AG04450 (cell line): ENCODE results near the gene UMAD1. TPM values are rescaled to one million over a fixed set of nuclear protein-coding genes. Genes with fewer than 3 reads are reported as not detected.

ENCODE experiments used
- CTCF ChIA-PET: fragments of 300-600, 350-600 bp; formaldehyde crosslinking; extraction: SDS; loops from one replicate; lab custom pipeline; 2022; ENCODE audit warnings: antibody characterized with exemption, inconsistent platforms; lab: Charles Lee
- POLR2A ChIA-PET: fragments of 350-600 bp; formaldehyde crosslinking; extraction: SDS; loops from one replicate; lab custom pipeline; 2021; ENCODE audit warnings: antibody characterized with exemption, inconsistent platforms; lab: Yijun Ruan, JAX
- DNase-seq: peaks from one replicate; pipeline ENCODE4 v3.0.0-alpha.2; 2011; ENCODE audit warnings: low read depth, low spot score
- H3K27ac ChIP-seq: one replicate; pipeline ENCODE4 v1.5.1; 2012; ENCODE audit warnings: low read depth, low read length, control low read depth
- H3K27me3 ChIP-seq: one replicate; pipeline ENCODE4 v1.6.0; 2012; ENCODE audit warnings: low read length; ENCODE audit not compliant: control insufficient read depth, insufficient read depth
- H3K4me3 ChIP-seq: 2 replicates; pipeline ENCODE4 v1.5.1; 2011; ENCODE audit warnings: mild to moderate bottlenecking, low read depth, low read length, control low read depth
- H3K9me3 ChIP-seq: 2 replicates; pipeline ENCODE4 v1.5.1; 2012; ENCODE audit warnings: low read length; ENCODE audit not compliant: control insufficient read depth, insufficient read depth
- CTCF ChIP-seq: IDR thresholded peaks from 2 replicates; pipeline ENCODE4 v1.5.1; 2011; ENCODE audit warnings: low read depth, low read length, control low read depth, inconsistent platforms
- polyA plus RNA-seq: library from polyadenylated mRNA; depleted of rRNA; stranded (reverse); fragments of >200 nt; gene quantifications from 2 replicates; pipeline ENCODE4 v1.2.3, GENCODE V29; 2011

The UMAD1 gene
- polyA plus RNA-seq, 1 experiment, result 22.8 TPM

- no peak for TF ChIP-seq CTCF
- H3K27ac ChIP-seq, result no peak overlapping the region
- ChIA-PET CTCF (interaction anchor here (0.6 to 3.6 kb wide), 4 partner anchors 84 to 203 kb away, joined by 3 to 22 read pairs (median 3); no protein-coding TSS in a partner anchor), POLR2A (no interaction called here)
- DNase-seq, result no peak
- no peaks in the 10 kb centered on the region for H3K27me3 ChIP-seq
- no peak overlapping the region for H3K4me3 ChIP-seq
- H3K9me3 ChIP-seq, result no peaks in the 10 kb centered on the region
Measured at GRCh38 chr7:7764520-7765396, 124.2 kb downstream of the UMAD1 start.

DNA sequence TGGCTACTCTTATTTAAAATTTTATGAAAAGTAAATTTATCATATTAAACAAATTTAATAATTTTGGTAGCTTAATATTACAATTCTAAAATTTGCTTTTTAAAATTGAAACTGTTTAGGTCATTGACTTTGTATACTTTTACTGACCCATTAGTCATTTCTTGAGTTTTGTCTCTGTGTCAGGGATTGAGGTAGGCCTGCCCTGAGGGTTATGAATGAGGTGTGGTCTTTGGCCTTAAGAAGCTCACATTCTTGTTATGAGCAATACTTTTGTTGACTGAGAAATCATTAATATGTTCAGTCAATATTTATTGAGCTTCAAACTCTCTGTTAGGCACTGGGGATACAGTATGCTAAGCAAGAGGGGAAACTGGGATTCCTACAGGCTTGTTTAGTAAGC is 124.9 kb downstream of the UMAD1 start:
- no peaks in the 10 kb centered on the region for H3K27me3 ChIP-seq
- H3K4me3 ChIP-seq, result no peak overlapping the region
- no peaks in the 10 kb centered on the region for H3K9me3 ChIP-seq
- DNase-seq, result no peak
- TF ChIP-seq CTCF, result no peak
- ChIA-PET POLR2A (no interaction called here), CTCF (interaction anchor here (1.0 to 3.6 kb wide), 2 partner anchors 84 to 170 kb away, joined by 3 to 22 read pairs; no protein-coding TSS in a partner anchor)
- H3K27ac ChIP-seq, result no peak overlapping the region

- ChIA-PET POLR2A (no interaction called here), CTCF (interaction anchor here (0.7 to 3.1 kb wide), 4 partner anchors 14 to 424 kb away, joined by 3 to 19 read pairs (median 5); no protein-coding TSS in a partner anchor)
- Histone ChIP-seq H3K27me3 (no peaks in the 10 kb centered on the region), H3K9me3 (no peaks in the 10 kb centered on the region), H3K27ac (no peak overlapping the region), H3K4me3 (no peak overlapping the region)
- no peak for DNase-seq
- TF ChIP-seq CTCF, result no peak
Measured at GRCh38 chr7:7766671-7767070, 126.1 kb downstream of the UMAD1 start.

- DNase-seq, result no peak
- H3K27me3 ChIP-seq, result no peaks in the 10 kb centered on the region
- ChIA-PET CTCF (interaction anchor here (1.0 to 3.1 kb wide), 4 partner anchors 9 to 448 kb away, joined by 3 to 19 read pairs (median 4); no protein-coding TSS in a partner anchor), POLR2A (interaction anchor here (1.3 kb wide), 1 partner anchor 142 kb away, joined by 3 read pairs; no protein-coding TSS in a partner anchor)
- H3K4me3 ChIP-seq, result no peak overlapping the region
- no peak for TF ChIP-seq CTCF
- H3K9me3 ChIP-seq, result no peaks in the 10 kb centered on the region
- H3K27ac ChIP-seq, result no peak overlapping the region
Measured at GRCh38 chr7:7768977-7769709, 128.6 kb downstream of the UMAD1 start.
